GM12874 (cell line): ENCODE measurements around the gene GLDC.

Source experiments
- TF ChIP-seq, protein P1 (sequence below): IDR thresholded peaks from 2 replicates; pipeline ENCODE4 v1.5.1; 2011; ENCODE audit warnings: low read depth, mild to moderate bottlenecking, control low read depth, low read length, moderate library complexity; ENCODE audit not compliant: insufficient read depth

Gene GLDC

GRCh38 chr9:6551136-6551535, 94.4 kb downstream of the GLDC start:
- TF ChIP-seq, protein P1, sequence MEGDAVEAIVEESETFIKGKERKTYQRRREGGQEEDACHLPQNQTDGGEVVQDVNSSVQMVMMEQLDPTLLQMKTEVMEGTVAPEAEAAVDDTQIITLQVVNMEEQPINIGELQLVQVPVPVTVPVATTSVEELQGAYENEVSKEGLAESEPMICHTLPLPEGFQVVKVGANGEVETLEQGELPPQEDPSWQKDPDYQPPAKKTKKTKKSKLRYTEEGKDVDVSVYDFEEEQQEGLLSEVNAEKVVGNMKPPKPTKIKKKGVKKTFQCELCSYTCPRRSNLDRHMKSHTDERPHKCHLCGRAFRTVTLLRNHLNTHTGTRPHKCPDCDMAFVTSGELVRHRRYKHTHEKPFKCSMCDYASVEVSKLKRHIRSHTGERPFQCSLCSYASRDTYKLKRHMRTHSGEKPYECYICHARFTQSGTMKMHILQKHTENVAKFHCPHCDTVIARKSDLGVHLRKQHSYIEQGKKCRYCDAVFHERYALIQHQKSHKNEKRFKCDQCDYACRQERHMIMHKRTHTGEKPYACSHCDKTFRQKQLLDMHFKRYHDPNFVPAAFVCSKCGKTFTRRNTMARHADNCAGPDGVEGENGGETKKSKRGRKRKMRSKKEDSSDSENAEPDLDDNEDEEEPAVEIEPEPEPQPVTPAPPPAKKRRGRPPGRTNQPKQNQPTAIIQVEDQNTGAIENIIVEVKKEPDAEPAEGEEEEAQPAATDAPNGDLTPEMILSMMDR: no peak

DNA sequence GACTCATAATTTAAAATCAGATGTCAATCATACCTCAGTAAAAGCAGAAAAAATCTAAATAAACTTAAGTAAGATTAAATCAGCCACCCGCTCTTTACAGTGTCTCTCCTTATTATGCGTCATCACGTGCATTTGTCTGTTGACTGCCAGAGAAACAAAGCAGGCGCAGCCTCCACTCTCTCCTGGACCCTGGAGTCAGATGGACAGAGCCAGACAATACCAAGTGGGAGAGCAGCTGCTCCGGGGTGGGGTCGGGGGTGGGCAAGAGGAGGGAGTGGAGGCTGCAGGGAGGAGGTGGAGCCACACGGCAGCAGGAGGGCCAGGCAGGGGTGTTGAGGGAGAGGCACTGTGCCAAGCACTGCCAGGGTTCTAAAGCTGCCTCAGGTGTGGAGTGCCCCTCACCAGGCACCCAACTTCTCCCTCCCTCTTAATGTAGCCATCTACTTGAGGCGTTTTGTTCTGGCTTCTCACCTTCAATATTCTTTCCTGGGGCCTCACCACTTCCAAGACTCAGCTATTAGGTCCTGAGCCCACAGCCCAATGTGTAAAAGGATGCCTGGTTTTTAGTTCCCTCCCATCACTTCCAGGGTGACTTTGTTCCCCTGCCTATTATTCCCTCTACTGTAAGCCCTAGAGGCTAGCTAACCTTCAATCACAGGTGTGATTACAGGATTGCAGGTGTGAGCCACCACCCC, 96.3 kb downstream of the GLDC start:
- TF ChIP-seq, protein P1: no peak

GRCh38 chr9:6545017-6545691, 100.4 kb downstream of the GLDC start:
- TF ChIP-seq, protein P1: no peak

DNA sequence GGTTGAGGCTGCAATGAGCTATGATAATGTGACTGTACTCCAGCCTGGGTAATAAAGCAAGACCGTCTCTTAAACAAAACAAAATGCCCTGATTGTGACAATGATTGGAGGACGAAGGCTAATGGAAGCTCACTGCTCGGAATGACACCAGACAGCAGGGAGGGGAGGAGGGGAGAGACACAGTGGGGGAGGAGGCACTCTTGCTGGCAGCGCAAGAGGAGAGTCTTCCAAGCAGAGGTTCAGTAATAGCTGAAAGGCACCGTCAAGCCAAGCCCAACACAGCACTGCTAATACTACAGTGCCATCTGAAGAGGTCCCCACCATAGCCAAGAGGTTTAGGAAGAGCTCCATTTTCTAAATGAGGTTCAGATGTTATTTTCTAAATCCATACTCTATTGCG, 102.3 kb downstream of the GLDC start:
- TF ChIP-seq, protein P1: no peak

- TF ChIP-seq, protein P1: no peak
Observed at GRCh38 chr9:6538666-6539071, 106.9 kb downstream of the GLDC start.

- TF ChIP-seq, protein P1: no peak
Observed at GRCh38 chr9:6535594-6535993, 109.9 kb downstream of the GLDC start.

DNA sequence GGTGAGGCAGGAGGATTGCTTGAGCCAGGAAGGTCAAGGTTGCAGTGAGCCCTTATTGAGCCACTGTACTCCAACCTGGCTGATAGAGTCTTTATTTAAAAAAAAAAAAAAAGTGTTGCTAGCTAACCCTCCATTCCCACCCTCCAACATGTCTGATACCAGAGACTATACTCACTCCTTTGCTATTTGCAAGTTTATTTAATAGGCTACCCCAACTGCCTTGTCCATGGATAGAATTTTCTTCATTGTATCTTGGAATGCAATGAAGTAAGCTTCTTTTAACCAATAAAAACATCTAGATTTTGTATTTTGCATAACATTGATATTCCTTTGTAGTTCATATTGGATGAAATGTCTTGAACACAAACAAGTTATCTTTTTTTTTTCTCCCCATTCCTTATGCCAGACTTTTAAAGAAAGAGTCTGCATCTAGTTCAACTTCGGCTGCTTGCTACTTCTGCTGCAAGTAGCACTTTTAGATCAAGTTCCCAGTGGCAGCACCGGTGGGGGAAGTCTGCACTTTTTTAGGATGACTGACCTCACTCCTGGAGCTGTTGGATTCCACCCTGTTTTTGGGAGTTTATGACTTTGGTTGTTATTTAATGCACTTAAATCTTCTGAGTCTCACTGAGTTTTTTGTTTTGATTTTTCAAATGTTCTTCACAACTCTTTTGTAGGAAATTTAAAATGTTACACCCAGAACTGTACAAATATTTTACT, 120.0 kb downstream of the GLDC start:
- TF ChIP-seq, protein P1: no peak
